DOHH2 (cell line): Measurements from ENCODE around the gene SOCS2.

Experiments
- EZH2phosphoT487 ChIP-seq: fragments of 200-600 bp; sonication (generic); IDR thresholded peaks from 2 replicates; pipeline ENCODE4 v1.6.1; 2017; ENCODE audit warnings: borderline replicate concordance, mild to moderate bottlenecking, antibody characterized with exemption, low read length, moderate library complexity, mixed read lengths
- TF ChIP-seq, protein P1 (sequence below): fragments of 200-600 bp; sonication (generic); IDR thresholded peaks from one replicate; pipeline ENCODE4 v1.5.1; 2014; ENCODE audit warnings: antibody characterized with exemption, mild to moderate bottlenecking, low read depth, low read length; ENCODE audit not compliant: poor library complexity, severe bottlenecking

- TF ChIP-seq, protein P1, sequence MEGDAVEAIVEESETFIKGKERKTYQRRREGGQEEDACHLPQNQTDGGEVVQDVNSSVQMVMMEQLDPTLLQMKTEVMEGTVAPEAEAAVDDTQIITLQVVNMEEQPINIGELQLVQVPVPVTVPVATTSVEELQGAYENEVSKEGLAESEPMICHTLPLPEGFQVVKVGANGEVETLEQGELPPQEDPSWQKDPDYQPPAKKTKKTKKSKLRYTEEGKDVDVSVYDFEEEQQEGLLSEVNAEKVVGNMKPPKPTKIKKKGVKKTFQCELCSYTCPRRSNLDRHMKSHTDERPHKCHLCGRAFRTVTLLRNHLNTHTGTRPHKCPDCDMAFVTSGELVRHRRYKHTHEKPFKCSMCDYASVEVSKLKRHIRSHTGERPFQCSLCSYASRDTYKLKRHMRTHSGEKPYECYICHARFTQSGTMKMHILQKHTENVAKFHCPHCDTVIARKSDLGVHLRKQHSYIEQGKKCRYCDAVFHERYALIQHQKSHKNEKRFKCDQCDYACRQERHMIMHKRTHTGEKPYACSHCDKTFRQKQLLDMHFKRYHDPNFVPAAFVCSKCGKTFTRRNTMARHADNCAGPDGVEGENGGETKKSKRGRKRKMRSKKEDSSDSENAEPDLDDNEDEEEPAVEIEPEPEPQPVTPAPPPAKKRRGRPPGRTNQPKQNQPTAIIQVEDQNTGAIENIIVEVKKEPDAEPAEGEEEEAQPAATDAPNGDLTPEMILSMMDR: no peak
- TF ChIP-seq EZH2phosphoT487: no peak
Observed at GRCh38 chr12:93577222-93577621, 4.7 kb downstream of the SOCS2 start.
